GM23248 (cell line): ENCODE measurements around the gene ABR.

ENCODE experiments used
- EZH2 ChIP-seq: fragments of 200-600 bp; sonication (generic); IDR thresholded peaks from 2 replicates; pipeline ENCODE4 v1.6.1; 2018; ENCODE audit warnings: antibody characterized with exemption, mild to moderate bottlenecking; ENCODE audit not compliant: insufficient read depth, poor library complexity, severe bottlenecking
- EZH2phosphoT487 ChIP-seq: fragments of 200-600 bp; sonication (generic); IDR thresholded peaks from 2 replicates; pipeline ENCODE4 v1.6.1; 2018; ENCODE audit warnings: antibody characterized with exemption, moderate library complexity, mild to moderate bottlenecking, low read depth; ENCODE audit not compliant: insufficient read depth

- TF ChIP-seq EZH2phosphoT487 (no peak), EZH2 (no peak)
Observed at GRCh38 chr17:1192911-1193699, 13.3 kb upstream of the ABR start.
